Measurements from ENCODE around the gene BTRC.
"Not testable (repeated sequence)": the region's sequence is repeated elsewhere in the genome, so short reads cannot be mapped to it uniquely, and the experiment has no call there.

BTRC gene

DNA sequence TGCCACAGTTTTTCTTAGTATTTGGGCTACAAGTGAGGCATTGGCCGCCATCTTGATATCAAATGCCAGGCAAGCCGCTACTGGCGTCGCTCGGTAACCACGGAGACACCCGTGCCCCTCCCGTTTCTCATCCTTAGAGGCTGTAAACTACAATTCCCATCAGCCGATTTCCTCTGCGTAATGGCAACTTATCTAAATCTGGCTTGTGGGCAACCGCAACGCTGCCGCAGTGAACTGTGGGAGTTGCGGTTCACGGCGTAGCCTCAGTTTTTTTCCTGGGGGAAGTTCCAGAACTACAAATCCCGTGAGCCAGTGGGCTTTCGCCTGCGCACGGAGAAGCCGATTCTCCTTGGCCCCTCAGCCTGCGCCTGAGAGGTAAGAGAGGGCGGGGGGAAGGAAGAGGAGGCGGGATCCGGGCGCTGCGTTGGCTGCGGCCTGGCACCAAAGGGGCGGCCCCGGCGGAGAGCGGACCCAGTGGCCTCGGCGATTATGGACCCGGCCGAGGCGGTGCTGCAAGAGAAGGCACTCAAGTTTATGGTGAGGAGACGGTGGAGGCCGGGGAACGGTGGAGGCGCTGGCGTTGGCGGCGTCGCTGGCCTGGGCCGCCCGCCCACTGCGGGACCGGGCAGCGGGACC, at the start of gene BTRC:
Gene BTRC, plus strand, starts transcription at position 474 of the 636 bp plus-strand sequence. Its CDS starts 16 bp downstream, at position 490.
- peak; percentile 85 for DNase-seq (ENCODE audit: low spot score)

DNA sequence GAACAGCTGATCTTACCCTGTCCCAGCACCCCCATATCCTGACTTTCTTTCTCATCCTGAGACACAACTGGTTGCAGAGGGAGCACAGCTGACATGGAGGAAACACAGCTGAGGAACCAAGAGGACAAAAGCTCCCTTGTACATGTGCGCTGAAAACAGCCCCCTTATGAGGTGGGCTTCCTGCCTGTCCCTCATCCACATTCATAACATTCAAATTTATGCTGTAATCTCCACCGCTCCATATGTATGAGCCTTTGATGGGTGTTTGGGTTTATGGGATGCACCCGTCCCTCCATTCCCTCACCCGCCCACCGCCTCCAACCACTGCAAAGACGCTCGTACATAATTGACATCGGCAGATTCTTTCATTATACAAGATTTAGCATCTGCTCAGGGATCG, 49.6 kb upstream of the BTRC start:
- DNase-seq (ENCODE audit: low spot score), result no peak

DNA sequence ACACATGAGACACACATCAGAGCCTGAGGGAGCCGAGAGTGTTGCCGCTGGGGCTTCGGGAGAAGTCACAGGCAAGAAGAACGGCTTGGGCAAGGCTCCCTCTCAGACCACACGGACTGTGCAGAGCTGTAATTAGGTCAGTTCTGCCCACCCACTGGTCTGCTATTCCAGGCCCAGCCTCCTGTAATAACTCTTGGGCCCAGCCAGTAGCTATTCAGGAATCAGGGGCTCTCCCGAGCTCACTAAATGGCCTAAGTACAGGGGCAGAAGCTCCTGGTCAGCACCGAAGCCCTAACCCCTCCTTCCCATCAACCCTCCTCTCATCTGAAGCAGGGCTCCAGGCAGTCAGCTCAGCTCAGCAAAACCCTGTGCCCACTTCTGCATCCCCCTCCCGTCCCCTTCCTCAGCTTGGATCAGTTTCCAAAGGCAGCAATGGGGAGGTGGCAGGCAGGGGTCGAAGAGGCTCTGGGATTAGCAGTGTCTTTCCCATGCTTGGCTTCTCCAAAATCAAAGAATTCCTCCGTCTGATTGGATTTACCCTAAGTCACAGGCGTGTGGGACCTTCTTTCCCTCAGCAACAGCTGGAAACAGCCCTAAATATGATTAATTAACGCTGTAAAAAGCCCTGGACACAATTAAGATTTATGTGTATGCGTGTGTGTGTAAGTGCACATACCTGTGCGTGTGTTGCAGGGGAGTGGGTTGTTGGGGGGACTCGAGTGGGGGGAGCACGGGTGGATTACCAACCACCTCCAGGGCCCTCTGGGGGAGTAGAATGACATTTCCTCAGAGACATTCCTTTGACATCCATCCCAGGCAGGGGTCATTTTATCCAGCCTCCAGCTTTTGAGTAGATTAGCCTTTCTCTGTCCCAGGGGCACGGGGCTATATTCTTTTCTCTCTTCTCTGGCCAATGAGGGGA, 48.4 kb upstream of the BTRC start:
- no peak for DNase-seq (ENCODE audit: low spot score)

DNA sequence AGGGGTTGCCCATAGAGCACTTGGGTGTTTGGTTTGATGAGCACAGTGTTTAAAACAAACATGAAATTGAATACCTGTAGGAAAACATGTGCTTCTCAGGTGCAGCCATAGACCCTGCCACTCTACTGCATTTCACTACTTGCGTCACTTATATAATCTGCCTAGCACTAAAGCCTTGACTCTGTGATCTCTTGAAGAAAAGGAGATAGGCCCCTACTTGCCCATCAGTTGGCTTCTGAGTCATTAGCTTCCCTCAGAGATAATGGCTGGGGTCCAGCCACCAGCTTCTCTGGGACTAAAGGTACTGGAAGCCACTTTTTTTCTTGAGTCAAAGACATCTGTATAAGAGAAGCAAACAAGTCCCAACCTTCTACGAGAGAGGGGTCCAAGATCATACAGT, 45.9 kb upstream of the BTRC start:
- DNase-seq (ENCODE audit: low spot score), result no peak

DNA sequence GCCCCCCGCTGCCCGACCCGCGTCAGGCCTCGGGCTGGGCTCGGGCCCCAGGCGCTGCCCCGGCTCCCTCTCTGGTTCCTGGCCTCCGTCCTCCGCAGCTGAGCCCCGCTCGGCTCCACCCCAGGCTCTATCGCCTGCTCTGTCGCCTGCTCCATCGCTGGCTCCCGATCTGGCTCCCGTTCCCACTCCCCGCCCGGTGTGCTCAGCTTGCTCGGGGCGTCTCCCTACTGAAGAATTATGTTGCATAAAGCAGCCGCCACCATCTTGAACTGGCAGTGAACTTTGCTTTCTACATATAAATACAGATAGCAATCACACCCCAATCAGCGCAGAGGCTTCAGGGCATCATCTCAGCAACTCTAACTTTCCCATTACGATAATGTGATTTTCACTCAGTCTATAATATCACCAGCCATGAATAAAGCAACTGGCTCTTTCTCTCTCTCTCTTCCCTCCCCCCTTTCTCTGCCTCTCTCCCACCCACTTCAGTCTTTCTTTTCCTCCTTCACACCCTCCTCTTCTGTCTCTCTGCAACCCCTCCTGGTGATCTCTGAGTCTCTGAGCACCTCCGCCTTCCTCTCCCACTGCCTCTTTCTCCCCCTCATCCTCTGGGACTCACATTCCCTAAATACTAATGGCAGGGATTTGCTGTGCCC, 43.3 kb upstream of the BTRC start:
- no peak for DNase-seq (ENCODE audit: low spot score)

DNA sequence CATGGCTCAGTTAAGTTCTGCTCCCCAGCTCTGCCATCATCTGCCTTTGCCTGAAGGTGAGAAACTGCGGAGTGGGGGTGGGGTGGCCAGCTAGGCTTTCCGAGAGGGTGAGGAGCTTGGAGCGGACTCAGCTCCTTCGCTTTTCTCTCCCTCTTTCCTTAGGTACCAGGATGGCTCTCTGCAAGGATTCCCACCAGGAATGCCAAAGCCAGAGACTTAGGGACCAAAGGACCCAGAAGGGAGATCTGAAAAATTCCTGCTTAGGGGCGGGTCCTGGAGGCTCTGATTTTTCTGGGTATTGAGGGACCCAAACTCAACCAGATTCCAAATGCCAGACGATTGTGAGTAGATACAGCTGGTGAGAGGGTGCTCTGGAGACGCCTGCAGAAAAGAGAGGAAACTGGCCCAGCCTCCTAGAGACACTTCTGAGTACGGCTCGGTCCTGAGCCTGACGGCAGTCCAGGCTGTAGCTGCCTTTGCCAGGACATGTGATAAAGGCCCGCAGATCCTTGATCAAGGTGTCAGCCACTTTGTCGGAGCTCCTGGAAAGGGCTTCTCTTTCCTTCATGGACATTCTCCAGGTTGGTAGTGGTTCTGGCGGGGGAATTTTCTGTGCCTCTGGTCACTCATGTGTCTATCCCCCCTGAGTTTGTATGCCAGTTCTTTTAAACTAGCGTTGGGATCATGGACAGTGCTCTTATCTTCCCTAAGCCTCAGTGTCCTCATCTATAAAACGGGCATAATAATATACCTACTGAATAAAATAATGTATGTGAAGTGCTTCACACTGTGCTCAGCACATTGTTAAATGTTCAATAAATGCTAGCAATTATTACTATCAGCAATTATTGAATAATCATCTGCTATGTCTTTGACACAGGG, 42.5 kb upstream of the BTRC start:
- DNase-seq (ENCODE audit: low spot score), result no peak

DNA sequence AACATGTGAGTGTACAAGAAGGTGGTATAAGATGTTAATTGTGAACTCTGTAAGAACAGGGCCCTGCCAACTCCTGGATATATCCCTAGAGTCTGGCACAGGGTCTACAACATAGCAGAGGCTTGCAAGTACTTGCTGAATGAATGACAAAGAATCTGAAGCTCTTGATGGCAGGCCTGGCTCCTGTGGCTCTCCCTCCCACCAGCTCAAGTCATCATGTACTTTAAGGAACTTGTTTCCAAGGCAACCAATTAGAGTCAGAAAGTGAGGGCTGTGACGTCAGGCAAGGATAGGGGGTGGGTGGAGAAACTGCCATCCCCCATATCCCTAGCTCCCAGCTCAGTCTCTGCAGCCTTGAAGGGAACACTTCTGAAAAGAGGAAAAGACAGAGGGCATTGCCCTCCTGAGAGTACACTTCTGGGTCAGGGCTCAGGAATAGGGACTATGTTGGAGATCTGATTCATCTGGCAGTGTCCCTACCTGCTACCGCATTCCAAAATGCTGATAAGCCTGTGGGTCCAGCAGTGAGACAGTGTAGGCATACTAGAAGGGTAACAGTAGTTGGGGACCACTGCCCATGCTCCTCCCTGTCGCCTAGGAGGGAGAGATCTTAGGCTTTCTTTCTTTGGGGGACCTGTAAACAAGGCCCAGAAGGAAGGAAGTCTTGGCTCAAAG, 34.6 kb upstream of the BTRC start:
- DNase-seq (ENCODE audit: low spot score), result no peak

DNA sequence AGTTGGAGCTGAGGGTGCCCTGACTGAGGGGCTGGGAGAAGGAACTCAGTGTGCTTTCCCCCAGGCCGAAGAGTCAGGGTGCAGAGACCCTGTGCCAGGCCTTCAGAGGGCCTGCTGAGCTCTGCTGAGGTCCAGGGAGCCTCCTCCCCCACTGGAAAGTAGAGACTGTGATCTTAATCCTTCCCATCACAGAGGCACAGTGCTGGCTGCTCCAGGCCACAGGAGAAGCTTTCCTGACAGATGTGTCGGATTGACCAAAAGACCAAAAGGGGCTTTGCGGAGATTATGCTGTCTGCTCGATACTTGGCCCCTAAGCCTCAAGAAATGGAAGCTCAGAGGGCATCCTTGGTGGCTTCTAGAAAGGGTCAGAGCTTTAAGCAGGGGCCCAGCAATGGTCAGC, 32.9 kb upstream of the BTRC start:
- DNase-seq (ENCODE audit: low spot score), result no peak

DNA sequence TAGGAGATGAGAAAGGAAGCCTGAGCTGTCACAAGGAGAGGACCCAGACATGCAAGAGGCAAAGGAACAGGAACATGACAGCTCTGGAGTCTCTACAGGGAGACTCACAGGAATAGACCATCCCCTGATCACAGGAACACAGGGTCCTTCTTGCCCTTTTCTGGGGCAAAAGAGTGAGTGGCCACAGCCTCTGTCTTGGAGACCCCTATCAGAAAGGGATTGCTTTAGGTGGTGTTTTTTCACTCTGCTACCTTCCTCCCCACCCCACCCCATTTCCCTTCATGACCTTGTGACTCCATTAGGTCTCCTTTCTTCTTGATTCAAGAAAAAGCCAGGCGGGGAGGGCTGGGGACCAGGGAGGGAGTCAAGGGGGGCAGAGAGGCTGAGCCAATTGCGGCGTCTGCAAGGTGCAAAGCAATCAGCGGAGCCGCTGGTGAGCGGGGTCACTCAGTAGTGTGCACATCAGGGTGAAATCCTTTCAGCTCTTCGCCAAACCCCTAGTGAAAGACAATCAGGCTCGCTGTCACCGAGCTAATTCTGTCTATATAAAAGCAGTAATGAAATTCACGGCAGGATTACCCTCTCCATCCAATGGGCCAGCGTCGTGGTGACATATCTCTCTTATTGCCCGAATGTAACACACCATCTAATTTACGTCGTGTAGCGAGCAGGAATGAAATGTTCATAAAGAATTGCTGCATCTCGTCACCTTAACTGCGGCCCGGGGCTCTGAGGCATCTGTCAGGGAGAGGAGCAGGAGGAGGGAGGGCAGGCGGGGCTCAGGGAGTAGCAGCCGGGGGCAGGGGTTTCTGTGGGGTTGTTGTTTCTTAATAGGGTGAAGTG, 31.5 kb upstream of the BTRC start:
- DNase-seq (ENCODE audit: low spot score), result no peak

DNA sequence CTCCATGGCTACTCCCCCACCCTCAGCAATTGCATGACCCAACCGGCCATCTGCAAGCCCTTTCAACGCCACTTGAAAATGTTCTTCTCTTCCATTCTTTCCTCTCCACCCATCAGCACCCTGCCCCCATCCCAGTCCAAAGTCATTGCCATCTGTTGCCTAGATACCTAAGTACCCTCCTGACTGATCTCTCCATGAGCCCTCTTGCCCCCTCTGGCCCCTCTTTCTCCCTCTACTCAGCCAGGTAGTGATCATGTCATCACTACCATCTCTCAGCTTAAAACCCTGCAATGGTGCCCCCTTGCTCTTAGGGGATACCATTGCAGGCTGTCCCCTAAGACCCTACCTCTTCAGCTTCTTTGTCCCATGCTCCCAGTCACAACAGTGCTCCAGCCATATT, 30.5 kb upstream of the BTRC start:
- DNase-seq (ENCODE audit: low spot score), result no peak

DNA sequence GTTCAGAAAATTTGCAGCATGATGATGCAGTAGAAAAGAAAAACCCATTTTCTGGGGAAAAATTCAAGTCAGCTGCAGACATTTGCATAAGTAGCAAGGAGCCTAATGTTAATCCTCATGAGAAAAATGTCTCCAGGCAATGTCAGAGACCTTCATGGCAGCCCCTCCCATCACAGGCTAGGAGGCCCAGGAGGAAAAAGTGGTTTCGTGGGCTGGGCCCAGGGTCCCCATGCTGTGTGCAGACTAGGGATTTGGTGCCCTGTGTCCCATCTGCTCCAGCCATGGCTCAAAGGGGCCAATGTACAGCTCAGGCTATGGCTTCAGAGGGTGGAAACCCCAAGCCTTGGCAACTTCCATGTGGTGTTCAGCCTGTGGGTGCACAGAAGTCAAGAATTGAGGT, 26.5 kb upstream of the BTRC start:
- not testable (repeated sequence) for DNase-seq (ENCODE audit: low spot score)

DNA sequence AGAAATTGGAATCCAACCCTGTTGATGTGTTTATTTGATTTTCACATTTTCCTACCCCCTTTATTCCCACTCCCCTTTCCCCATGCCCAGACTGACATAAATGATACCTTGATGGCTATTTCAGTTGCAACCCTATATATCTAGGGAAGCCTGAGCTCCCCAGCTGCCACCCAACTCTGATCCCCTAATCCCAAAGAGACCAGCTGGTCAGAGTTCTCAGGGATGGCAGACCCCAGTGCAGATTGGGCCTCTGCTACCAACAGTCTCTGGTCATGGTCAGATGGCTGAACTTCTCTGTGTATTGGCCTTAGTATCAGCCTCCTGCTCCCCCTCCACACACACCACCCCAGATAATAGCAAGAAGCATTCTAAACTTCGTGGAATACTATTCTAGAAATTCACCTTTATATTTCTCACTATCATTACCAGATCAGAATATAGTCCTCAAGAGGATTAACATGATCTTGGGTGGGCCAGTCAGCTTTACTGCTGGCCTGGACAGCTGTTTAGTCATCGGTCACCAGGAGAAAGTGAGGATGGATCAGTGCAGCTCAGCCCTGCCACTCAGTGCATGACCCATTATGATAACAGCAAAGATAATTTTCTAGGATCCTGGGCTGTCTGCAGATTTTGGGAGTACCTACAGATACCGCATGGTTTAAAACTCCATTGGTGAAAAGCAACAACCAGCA, 24.5 kb upstream of the BTRC start:
- DNase-seq (ENCODE audit: low spot score), result no peak

DNA sequence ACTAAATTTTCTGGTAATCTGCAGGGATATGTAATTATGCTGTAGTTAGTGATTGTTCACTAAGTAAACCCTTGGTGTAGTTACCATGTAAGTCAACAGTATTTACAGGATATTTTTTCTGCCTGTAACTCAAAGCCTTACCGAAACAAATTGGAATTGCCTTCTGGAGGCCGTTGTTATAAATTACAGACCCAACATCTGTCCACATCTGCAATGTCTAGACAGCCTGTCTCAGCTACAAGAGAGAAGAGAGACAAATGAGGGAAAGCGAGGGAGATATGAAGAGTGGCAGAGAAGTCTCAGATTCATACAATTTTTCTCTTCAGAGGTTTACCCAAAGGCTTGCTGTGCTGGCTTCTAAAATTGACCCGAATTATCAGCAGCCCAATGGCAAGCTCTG, 23.7 kb upstream of the BTRC start:
- no peak for DNase-seq (ENCODE audit: low spot score)

DNA sequence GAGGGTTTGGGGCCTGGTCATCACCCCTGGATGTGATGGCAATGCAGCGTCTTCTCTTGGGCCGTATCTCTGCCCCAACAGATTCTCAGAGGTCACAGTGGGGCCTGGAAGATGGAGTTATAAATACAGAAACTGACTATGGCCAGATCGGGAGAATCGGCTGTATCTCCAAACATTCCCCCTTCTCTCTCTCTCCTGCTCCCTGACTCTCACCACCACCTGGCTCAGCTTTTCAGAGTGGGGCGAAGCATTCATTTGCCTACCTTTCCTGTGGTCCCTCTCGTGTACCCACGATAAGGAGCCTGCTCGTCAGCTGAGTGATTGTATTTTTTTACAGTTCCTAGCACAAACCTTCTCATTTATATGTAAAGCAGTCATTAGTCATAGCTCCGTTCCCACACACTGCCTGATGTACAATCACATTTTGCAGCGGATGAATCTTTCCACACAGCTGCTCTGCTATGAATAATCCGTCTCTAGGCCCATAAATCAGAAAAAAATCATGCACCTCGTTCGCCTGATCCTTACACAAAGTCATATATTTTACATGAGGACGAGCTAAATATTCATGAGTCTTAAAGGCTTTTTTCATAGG, 23.2 kb upstream of the BTRC start:
- DNase-seq (ENCODE audit: low spot score), result no peak

DNA sequence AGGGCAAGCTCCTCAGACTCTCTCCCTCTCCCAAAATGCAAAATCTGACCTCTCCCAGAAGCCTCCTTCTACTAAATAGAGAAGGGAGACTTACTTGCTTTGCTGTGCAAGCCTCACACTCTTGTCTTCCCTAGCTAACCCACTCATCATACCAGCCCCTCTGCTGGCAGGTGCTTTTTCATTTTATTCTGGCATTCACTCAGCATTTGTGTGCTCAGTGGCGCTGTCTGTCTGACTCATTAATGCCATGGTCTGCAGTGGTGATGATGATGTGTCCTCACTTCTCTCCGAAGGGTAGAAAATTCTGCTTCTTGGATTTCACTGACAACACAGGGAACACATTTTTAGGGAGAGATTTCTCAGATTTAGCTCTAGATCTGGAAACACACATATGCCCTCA, 22.0 kb upstream of the BTRC start:
- no peak for DNase-seq (ENCODE audit: low spot score)

DNA sequence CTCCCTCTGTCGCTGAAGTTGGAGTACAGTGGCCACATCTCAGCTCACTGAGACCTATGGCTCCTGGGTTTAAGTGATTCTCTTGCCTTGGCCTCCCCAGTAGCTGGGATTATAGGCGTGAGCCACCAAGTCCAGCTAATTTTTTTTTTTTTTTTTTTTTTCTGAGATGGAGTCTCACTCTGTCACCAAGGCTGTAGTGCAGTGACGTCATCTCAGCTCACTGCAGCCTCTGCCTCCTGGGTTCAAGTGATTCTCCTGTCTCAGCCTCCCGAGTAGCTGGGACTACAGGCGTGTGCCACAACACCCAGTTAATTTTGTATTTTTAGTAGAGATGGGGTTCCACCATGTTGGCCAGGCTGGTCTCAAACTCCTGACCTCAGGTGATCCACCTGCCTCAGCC, 19.7 kb upstream of the BTRC start:
- not testable (repeated sequence) for DNase-seq (ENCODE audit: low spot score)

DNA sequence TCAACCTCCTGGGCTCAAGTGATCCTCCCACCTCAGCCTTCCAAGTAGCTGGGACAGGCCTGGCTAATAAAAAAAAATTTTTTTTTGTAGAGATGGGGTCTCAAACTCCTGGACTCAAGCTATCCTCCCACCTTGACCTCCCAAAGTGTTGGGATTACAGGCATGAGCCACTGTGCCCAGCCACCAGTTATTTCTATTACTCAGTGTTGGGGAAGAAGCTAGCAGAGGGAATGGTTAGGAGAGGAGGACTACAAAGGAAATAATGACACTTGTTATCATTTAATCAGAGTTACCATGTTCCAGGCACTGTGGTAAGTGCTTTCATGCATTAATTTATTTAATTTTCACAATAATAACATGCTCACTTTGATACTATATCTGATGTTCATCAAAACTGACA, 17.6 kb upstream of the BTRC start:
- DNase-seq (ENCODE audit: low spot score), result no peak

DNA sequence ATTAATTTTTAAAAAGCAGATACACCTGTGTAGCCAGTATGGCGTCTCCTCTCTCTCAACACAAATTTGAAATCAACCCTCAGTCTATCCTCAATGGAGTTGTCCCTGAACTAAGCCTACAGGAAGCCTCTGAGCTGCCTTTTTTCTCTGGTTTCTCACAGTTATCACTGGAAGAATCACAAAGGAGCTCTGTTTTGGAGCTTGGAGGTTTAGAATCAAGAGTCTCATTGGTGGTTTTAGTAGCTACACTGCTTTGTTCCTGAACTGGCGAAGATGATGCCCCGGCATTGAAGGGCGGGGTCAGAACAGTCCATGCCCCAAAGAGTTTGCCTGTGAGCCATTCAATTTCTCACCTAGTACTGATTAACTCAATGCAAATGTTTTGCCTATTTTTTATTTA, 16.1 kb upstream of the BTRC start:
- DNase-seq (ENCODE audit: low spot score), result no peak

DNA sequence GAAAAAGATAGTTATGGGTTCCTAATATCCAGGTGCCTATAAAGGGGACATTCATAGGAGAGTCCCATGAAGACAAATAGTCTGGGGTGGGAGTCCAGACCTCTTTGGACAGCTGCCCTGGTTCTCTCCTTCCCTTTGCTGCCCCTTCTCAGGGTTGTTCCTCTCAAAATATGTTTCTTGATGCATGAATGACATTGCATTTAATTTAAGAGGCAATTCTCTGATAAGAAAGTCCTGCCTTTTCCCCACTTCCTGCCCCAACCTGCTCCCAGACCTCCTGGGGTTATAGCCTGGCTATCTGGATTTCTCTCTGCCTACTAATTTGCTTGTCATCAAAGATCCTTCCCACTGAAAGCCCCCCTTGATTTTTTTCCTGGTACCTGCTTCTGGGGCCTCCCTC, 12.5 kb upstream of the BTRC start:
- DNase-seq (ENCODE audit: low spot score), result no peak

DNA sequence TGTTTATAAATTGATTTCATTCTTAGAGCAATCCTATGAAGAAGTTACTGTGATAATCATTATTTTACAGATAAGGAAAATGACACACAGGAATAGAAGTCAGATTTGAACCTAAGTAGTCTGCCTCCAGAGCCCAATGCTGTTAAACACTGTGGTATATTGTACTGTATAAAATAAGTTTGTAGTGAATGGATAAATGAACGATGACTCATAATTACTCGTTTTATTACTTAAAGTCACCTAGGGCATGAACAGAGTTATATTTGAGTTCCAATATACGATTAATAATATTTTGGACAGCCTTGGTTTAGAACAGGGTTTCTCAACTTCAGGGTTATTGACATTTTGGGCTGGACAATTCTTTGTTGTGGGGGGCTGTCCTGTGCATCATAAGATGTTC, 7.8 kb upstream of the BTRC start:
- no peak for DNase-seq (ENCODE audit: low spot score)

Measured in HuH-7 (cell line).